NT2/D1 (cell line): ENCODE measurements around the gene FTO.

Source experiments
- SUZ12 ChIP-seq: IDR thresholded peaks from 2 replicates; pipeline ENCODE4 v1.6.1; 2011; ENCODE audit not compliant: insufficient read length, insufficient read depth; ENCODE audit errors: extremely low read depth
- YY1 ChIP-seq: IDR thresholded peaks from 2 replicates; pipeline ENCODE4 v1.6.1; 2011; ENCODE audit not compliant: insufficient read length, insufficient read depth
- ZNF274 ChIP-seq: IDR thresholded peaks from 2 replicates; pipeline ENCODE4 v1.6.1; 2011; ENCODE audit warnings: mild to moderate bottlenecking, low read depth, low read length

DNA sequence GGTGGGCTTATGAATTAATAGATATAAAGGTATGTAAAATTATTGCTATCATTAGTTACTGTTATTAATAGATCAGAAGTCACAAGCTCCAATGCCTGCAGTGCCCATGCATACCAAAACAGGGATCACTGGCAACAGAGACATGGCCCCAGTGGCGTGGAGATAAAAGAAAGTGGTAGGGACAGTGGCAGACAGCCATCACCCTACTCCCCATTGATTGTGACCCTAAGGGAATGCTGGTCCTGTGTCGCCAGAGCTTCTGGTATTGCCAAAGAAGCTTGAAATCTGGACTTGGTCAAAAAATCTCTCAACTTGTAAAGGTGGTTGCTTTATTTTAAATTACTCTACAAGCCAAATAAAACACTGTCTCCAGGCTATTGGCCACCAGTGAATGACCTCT lies 303.5 kb downstream of the FTO start:
- TF ChIP-seq SUZ12, result no peak
- no peak for TF ChIP-seq YY1
- TF ChIP-seq ZNF274, result no peak
